ENCODE results near the gene IQGAP3.

- no peak for TF ChIP-seq POLR2AphosphoS5 (IDR thresholded peaks at IDR 0.05; ENCODE audit: low read depth, low read length)
- TF ChIP-seq POLR2A (IDR thresholded peaks at IDR 0.05; ENCODE audit: low read depth, low read length) = no peak
Measured at GRCh38 chr1:156572663-156573018, 276 bp upstream of the IQGAP3 start.

All from GM12892 (cell line).